NOMO-1 treated with dmso at 0.1 percent for 144 hours (cell line): ENCODE results near the gene SULT2B1.
"Not testable (repeated sequence)": the region's sequence is repeated elsewhere in the genome, so short reads cannot be mapped to it uniquely, and the experiment has no call there.

Experiments
- DNase-seq: peaks from one replicate; lab custom pipeline; 2025; ENCODE audit not compliant: unreplicated experiment; lab: John Stamatoyannopoulos, UW

The SULT2B1 gene

DNA sequence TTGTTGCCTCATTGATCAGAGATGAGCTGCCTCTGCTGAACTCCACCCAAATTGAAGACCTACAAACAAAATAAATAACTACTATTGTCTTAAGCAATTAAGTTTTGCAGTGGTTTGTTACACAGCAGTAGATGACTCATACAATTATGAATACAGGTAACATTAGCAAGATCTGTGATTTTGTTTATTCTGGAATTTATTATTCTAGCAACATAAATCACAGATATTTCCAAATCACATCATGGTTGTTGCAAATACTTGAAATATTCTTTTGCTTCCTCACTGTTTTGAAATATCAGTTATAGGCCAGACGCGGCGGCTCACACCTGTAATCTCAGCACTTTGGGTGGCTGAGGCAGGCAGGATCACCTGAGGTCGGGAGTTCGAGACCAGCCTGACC lies 27.2 kb upstream of the SULT2B1 start:
- DNase-seq: no peak

DNA sequence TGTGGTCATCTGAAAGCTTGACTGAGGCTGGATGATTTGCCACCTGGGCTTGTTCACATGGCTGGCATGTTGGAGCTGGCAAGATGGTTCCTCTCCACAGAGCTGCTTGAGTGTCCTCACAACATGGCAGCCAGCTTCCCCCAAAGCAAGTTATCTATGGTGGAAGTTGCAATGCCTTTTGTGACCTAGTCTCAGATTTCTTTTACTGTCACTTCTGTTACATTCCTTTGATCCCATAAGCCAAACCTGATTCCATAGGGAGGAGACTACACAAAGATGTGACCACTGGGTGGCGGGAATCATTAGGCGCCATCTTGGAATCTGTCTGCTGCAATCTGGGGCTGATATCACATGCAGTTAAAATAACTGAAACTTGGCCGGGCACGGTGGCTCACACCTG lies 22.8 kb upstream of the SULT2B1 start:
- no peak for DNase-seq

DNA sequence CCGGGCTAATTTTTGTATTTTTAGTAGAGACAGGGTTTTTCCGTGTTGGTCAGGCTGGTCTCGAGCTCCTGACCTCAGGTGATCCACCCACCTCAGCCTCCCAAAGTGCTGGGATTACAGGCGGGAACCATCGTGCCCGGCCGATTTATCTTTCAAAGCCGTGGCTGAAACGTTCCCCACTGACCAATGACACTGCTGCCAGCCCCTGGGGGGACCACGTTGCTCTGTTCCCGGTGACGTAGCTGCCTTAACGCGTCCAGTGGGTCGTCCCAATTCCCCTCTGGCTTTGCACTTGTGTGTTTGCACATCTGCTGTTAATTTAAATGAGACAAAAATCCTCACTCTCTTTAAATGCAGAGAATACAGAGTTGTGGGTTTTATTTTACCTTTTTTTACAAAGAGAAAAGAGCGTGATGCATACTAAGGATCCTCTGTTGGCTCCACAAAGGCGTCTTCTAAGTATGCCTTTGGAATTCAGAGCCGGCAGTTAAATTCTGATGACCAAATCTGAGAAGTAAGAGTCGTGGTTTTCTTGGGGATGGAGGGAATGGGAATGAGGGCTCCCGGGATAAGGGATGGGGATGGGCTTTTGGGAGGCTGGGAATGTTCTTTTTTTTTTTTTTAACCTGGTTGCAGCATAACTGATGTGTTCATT lies 21.8 kb upstream of the SULT2B1 start:
- no peak for DNase-seq

DNA sequence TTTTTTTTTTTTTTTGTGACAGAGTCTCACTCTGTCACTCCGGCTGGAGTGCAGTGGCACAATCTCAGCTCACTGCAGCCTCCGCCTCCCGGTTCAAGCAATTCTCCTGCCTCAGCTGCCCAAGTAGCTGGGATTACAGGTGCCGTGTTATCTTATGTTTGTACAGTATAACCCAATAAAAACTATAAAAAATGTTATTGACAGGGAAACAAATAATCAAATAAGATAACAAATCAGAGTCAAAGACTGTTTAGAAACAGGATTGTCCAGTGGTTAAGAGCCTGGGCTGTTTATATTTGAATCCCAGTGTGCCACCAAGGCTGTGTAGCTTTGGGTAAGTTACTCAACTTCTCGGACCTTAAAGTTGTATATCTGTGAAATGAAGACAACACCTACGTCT lies 21.2 kb upstream of the SULT2B1 start:
- DNase-seq: no peak

DNA sequence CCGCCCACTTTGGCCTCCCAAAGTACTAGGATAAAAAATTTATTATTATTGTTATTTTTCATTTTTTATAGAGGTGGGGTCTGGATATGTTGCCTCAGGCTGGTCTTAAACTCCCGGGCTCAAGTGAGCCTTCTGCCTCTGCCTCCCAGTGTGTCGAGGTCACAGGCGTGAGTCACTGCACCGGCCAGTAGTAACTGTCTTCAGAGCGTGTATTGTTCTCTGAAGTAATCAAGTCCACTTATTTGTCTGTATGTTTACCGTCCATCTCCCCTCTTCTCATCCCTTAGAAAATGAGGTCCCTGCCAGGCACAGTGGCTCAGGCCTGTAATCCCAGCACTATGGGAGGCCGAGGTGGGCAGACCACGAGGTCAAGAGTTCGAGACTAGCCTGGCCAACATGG lies 18.2 kb upstream of the SULT2B1 start:
- no peak for DNase-seq

DNA sequence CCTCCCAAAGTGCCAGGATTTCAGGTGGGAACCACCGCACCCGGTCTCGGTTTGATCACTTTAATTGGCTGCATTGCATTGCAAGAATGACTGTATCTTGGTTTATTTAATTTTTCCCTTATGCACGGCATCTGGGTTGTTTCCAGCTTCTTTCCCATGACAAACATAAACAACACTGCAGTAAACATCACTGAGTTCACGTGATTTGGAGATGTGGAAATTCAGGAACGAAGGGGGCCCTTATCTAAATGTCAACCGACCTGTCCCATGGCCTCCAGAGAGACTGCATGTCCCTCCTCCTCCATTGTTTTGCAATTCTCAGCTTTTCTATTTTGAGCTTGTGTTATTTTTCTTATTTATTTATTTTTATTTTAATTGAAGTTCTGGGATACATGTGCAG lies 14.4 kb upstream of the SULT2B1 start:
- DNase-seq: no peak

DNA sequence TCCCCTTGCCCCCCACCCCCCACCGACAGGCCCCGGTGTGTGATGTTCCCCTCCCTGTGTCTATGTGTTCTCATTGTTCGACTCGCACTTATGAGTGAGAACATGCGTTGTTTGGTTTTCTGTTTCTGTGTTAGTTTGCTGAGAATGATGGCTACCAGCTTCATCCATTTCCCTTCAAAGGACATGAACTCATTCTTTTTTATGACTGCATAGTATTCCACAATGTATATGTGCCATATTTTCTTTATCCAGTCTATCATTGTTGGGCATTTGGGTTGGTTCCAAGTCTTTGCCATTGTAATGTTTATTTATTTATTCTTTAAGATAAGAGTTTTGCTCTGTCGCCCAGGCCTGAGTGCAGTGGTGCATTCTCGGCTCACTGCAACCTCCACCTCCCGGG lies 13.9 kb upstream of the SULT2B1 start:
- not testable (repeated sequence) for DNase-seq

DNA sequence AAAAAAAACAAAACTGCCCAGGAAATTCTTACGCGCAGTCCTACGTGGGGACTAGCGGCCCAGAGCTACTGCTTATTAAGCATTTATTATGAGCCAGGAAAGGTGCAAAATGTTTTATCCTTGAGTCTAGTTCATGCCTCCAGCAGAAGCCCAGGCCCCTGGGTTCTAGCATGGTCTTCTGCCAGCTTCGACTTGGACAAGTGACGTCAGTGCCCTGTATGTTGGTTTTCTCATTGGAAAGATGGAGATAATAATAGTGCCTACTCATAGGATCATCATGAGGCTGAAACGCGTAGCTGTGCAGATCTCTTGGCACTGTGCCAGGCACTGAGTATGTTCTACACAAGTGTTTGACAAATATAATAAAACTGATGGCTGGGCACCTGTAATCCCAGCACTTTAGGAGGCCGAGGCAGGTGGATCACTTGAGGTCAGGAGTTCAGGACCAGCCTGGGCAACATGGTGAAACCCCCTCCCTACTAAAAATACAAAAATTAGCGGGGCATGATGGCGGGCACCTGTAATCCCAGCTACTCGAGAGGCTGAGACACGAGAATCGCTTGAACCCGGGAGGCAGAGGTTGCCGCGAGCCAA lies 12.4 kb upstream of the SULT2B1 start:
- no peak for DNase-seq

DNA sequence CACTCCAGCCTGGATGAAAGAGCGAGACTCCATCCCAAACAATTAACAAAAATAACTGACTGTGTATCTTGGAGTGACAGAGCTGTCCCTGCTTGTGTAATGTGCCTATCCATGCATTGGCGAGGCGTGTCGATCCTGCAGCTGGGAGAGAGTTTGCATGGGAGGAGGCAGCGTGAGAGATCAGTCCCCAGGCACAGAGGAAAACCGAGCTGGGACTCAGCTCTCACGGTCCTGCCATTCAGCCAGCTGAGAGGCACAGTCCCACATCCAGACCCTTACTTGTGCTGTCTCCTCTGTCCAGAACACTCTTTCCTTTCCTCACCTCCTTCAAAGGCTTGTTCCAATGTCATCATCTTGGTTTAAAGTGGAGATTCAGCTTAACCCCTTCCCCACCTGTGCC lies 11.9 kb upstream of the SULT2B1 start:
- DNase-seq: no peak

DNA sequence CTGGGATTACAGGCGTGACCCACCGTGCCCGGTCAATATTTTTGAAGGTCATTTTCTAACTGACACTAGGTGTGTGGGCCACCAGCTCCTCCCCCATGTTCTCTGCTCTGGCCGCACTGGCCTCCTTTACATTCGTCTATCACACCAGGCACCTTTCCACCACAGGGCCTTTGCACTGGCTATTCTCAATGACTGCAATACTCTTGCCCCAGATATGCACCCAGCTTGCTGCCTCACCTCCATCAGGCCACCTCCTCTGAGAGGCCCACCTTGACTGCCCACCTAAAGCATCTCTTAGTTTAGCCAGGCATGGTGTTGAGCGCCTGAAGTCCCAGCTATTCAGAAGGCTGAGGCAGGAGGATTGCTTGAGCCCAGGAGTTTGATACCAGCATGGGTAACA lies 10.2 kb upstream of the SULT2B1 start:
- DNase-seq: no peak

DNA sequence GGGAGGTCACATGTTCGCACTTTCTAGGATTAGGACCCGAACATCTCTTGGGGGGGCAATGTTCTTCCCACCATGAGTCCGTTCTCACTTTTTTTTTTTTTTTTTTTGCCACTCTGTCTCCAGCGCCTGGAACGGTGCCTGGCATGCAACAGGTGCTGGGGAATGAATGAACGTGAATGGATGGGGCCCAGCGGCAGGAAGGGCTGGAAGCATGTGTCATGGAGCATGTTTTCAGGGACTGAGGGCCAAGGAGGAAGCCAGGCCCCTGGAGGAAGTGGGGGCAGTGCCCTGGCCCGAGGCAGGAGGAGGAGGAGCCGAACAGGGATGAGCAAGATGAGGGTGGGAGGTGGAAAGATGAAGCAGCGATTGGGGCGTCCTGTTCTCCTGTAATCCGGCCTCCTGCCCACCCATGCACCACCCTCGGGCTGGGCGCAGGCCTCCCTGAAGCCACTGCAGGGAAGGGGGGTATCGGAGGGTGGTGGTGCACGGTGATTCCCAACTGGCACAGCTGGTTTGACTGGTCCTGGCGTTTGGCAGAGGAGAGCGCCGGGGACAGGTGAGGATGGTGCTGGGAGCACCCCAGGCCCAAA lies 8.8 kb upstream of the SULT2B1 start:
- DNase-seq: no peak

DNA sequence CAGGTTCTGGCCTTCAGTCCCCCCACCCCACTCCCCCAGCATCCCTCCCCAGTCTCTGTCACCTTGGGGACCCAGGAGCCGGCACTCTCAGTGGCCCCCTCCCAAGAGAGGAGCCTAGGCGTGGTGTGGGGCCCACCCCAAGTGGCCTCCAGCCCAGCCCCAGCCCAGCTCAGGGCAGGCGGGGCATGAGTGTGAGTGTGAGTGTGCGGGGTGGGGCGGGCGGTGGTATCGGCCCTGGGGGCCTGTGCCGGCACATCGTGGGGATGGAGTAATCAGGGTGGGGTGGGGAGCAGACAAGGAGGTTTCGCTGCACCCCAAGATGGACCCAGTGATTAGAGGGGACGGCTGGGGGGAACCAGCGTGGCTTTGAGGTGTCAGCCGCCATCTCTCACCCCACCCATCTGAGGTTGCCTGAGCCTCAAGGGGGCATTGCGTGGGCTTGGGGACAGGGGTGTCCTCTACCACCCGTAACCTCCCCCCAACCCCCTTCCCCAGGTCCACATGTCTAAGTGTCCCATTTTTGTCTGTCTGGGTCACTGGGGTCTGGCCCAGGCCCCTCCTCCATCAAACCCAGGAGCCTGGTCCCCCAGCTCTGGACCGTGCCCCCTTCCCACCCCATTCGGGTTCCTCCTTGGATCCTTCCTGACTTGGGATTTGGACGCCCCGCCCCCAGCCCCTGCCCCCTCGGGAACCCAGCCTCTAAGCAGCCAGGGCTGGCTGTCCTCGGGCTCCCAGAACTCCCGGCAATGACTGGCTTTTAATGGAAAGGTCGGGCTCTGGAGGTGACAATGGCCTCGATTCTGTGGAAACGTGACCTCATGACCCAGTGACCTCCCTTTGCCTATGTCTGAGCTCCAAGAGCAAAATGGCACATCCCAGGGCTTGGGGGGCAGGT lies 6.9 kb upstream of the SULT2B1 start:
- DNase-seq: no peak

DNA sequence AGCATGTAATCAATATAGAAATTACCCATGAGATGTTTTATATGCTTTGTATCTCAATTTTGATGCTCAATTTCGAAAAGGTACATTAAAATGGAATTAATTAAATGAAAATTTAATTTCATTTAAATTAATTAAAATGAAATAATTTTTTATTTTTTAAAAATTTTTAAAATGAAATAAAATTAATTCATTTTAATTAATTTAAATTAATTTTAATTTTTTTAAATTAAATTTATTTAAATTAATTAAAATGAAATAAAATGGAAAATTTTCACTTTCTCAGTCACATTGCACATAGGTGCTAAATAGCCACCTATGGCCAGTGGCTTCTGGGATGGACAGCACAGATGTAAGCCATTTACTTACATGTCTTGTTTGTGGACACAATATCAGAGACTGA lies 4.2 kb upstream of the SULT2B1 start:
- DNase-seq: no peak

DNA sequence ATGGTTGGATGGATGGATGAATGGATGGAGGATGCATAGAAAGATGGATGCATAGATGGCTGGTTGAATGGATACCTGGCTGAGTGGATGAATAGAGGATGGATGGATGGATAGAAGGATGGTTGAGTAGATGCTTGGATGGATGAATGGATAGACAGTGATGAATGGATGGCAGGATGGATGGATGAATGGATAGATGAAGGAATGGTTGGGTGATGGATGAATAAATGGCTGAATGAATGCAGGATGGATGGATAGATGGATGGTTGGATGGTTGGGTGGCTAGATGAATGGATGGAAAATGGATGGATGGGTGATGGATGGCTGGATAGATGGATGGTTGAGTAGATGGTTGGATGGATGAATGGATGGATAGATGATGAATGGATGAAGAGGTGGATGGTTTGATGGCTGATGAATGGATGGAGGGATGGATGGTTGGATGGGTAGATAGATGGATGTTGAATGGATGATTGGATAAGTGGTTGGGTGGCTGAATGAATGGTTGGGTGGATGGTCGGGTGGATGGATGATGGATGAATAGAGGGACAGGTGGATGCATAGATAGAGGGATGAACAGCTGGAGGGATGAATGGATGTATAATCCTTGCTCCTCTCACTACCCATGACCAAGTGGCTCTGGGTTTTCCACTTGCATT lies 3.6 kb upstream of the SULT2B1 start:
- DNase-seq: no peak

DNA sequence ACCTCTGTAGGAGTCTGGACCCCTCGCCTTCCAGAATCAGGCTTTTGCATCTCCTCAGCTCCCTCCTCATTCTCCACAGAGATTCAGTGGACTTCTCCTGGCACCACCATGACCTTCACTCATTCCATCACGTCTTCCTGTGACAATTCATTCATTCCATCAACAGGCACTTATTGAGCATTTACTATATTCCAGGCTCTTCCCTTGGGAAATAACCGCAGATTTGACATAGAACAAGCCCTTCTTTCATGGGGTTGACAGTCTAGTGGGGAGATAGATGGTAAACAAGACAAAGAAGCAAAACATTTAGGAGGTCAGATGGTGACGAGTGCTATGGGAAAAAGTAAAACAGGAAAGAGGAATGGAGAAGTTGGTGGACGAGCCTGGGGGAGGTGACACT lies 2.6 kb upstream of the SULT2B1 start:
- DNase-seq: no peak

DNA sequence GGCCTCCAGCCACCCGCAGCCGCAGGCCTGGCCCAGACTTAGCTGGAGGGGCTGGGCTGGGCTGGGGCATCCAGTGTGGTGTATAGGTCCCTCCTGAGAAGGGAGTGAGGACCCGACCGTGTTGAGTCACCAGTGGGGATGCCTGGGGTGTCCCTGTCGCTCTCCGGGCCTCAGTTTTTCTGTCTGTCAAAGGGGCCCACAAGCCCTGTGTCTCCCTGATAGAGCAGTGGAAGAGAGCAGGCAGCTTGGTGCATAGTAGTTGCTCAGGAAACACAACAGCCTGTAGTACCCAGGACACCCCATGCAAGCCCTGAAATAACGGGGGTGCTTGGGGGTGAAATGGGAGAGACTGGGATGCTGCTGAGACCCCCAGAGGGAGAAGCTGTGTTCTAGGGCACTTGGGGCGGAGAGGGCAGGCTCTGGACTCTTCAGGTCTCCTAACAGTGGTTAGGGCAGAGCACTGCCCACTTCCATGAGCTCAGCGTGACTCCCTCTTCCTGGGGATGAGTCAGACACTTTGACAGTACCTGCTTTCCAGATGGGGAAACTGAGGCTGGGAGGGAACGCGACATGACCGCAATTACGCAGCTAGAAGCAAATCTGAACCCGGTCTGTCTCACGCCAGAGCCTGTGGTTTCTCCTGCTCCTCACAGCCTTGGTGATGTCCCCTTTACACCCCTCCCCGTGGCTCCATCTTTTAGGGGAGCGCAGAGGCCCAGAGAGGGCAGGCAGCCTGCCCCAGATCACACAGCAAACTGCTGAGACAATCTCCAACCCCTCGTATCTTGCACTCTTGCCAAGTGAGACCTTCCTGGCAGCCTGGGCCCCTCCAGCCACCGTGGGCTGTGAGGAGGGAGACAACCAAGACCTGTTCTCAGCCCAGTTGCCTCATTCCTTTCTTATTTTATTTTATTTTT lies 692 bp downstream of the SULT2B1 start:
- no peak for DNase-seq

DNA sequence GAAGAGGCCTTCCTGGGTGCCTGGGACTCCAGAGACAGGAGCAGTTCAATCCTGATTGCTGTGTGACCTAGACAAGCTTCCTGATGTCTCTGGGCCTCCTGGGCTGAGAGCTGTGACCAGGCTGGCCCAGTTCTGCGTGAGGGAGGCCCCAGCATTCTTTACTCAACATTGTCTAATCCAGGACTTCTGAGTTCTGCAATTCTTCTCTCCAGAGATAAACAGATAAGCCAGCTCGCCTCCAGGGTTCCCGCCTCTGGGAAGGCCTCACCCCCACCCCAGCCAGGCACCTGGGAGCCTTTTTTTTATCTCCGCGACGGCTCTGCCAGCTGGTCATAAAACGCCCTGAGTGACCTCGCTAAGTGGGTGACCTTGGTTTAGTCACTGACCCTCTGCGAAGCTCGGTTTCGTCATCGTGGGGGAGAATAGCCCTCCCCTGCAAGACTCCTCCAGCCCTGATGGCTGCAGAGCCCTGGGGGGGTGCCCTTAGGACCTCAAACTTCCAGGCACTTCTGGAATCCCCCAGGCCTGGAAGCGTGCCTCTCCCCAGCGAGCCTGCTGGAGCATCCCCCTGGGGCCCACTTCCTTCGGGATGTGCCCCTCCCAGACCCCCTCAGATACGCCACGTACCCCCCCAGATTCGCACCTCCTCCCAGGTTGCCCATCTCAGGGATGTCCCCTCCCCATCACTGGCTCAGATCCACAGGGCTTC lies 1.9 kb downstream of the SULT2B1 start:
- no peak for DNase-seq

DNA sequence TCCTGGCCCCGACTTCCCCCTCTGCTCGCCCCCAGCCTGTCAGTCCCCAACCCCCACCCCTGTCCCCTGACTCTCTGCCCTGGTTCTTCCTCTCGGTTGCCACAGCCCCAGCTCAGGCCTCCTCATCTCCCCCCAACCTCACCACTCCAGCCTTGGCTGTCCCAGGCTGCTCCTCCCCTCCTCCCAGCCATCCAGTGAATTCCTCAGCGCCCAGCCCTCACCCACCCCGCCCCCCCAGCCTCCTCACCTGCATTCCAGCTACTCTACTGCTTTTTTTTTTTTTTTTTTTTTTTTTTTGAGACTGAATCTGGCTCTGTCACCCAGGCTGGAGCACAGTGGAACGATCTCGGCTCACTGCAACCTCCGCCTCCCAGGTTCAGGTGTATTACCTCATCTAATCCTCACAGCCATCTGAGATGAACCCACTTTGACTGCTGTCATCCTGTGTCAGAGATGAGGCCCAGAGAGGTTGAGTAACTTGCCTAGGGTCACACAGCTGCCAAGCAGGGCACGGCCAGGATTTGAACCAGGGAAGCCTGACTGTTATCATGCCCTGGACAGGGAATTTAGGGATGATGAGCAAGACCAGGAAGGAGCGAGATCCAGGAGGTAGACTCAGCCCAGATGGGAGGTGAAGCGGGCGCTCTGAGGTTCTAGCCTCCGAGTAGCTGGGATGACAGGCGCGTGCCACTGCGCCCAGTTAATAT lies 2.6 kb downstream of the SULT2B1 start:
- no peak for DNase-seq

DNA sequence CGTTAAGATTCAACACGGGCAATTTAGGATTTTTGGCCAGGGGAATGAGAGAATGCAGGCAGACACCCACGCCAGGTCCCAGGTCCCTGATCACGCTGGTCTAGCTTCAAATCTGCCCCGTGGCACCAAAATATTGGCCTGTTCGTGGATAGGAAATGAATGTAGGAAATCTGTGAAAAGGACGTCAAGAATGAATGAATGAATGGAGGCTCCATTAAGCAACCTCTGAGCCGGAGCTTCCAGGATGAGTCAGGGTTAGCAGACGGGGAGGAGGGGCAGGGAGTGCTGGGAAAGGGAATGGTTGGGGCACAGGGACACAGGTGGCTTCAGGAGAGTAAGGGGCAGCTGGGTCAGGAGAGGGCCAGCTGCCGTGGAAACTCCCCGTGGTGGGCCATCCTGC lies 4.2 kb downstream of the SULT2B1 start:
- no peak for DNase-seq
